HG03460 (cell line): ENCODE results near the gene MAGOH.
"Not testable (repeated sequence)": the region's sequence is repeated elsewhere in the genome, so short reads cannot be mapped to it uniquely, and the experiment has no call there.

Experiments used
- ATAC-seq: cut with Tn5 transposase; IDR thresholded peaks from one replicate; pipeline ENCODE4 v1.9.1; 2021; ENCODE audit not compliant: unreplicated experiment

MAGOH gene

DNA sequence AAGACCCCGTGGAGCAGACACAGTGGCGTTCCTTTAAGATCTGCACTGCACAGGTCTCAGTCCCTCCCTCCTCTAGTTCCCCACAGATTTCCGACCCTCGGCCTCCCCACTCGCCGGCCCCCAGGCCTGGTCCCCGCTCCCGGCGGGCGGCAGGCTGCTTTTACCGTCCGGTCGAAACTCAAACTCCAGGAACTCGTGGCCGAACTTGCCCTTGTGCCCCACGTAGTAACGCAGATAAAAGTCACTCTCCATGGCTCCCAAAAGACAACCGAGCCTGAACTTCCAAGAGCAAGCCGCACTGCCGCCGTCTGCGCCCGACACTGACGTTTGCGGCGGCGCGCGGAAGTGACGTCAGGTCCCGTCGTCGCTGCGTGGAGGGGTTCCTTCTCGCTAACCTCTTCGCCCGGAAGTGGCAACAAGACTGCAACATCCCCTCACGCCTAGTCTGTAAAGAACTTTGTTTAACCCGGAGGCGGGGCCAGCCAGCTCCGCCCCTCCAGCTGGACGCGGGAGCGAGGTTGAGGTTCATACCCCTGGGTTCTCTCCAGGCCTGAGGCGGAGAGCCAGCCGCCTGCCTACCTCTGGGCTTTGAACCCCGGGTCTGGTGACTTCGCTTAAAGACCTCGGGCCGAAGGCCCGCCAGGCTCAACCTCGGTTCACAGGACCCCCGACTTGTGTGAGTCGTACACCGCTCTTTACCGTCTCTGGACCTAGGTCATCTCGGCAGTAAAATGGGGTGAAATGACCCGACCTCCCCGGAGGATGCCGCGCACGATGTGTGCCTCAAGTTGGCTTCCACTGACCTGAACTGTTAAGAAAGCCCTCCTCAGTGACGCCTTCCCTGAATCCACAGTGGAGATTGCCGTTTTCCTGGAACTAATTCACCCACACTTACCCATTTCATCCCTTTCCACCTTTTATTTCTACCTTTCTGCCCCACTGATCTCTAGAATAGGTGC, at the start of gene MAGOH:
MAGOH (minus strand) TSS at position 322 of the 959 bp plus-strand sequence; CDS start at position 252, 70 bp downstream.
- peak; percentile 99 for ATAC-seq

DNA sequence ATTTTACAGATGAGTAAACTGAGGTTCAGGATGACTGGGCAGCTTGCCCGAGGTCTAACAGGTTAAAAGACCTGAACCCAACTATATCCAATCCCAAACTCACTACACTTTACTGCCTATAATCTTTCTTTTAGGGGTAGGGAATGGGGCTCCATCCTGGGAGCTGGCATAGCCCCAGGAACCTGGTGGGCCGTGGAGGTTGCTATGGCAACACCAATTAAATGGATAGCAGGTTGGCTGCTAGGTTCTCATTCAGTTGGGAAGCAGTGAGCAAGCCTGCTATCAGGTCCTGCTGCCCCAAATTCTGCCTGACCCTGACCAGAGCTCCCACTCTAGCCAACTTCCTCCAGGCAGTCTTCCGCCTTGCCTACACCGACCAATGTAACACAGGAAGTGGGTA, 48.6 kb upstream of the MAGOH start:
- ATAC-seq = no peak

DNA sequence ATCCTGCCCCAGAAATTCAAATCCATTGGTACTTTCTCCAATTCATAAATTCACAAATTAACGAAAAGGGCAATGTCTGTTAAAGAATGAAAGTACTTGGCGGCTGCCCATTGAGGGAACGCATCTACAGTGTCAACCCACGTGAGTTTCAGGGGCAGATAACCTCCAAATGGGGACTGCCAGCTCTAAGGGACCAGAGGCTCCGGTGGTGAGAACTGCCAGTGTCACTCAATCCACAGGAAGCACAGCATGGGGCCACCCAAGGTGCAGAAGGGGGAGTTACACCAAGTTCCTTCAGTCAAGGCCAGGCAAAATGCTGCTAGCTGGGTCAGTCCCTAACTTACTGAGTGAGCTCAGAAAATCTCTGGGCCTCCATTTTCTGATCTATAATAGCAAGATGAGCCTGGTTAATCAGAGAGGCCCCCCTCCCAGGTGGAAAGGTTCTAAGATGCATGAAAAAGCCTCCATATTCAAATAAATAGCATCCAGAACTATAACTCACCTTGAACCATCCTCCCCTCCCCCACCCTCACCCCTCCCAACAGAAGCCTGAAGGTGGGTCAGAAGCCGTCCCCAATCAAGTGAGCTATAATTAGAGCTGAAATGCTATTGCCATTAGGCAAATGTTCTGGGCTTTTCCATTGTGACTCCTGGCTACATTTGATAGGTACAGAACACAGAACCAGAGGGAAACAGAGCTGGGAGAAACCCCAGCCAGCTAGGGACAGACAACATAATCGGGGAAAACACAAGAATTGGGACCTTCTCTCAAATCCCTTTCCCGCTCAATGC, 47.8 kb upstream of the MAGOH start:
- no peak for ATAC-seq

DNA sequence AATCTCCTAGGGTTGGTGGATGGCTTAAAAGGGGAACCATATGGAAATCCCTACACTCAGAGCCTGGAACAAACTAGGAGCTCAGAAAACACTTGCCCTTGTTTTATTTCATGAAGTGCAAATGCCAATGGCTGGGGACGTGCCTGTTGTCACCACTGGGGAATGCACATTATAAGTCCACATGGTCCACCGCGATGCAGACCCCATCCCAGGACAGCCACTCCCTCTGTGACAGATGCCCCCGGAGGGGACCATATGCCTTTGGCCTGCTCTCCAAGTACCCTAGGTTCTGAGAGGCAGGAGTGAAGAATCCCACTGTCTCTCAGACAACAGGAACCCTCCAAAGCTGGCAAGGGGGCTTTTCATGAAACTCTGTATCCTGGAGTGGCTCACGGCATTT, 47.2 kb upstream of the MAGOH start:
- no peak for ATAC-seq

DNA sequence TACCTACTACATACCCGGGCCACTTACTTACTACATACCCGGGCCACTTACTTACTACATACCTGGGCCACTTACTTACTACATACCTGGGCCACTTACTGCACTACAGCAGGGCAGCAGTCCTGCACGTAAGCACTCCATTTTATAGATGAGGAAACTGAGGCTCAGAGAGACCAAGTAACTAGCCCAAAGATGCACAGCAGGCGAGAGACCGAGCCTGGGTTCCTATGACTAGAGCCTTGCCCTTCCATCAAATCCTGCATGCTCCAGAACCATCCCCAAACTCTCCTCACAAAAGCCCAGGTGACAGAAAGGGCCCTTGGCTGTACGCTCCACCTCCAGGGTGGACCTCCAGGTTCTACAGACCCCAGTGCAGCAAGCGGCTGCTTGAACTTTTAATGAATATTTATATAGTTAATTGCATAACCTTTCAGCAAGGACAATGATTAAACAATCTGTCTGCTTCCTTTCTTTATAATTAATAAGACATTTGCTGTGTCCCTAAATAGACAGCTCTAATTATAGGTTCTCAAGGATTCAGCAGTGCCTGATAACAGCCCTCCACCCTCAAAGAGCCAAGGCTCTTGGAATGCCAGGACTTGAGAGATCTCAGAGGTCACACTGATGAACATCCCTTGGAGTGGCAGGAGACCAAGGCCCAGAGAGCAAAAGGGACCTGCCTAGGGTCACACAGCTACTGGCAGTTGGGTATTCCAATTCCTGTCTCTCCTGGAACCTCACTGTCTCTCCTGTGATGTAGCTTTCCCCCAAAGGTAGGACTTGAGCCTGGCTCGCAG, 46.1 kb upstream of the MAGOH start:
- no peak for ATAC-seq

DNA sequence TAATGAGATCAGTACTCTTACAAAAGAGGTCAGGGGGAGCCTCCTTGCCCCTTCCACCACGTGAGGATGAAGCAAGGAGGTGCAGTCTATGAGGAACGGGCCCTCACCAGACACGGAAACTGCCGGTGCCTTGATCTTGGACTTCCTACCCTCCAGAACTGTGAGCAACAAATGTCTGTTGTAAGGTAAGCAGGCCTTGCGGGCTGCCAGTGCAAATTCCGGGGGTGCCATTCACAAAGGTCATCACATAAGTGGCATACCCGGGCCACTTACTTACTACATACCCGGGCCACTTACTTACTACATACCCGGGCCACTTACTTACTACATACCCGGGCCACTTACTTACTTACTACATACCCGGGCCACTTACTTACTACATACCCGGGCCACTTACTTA, 44.8 kb upstream of the MAGOH start:
- not testable (repeated sequence) for ATAC-seq

DNA sequence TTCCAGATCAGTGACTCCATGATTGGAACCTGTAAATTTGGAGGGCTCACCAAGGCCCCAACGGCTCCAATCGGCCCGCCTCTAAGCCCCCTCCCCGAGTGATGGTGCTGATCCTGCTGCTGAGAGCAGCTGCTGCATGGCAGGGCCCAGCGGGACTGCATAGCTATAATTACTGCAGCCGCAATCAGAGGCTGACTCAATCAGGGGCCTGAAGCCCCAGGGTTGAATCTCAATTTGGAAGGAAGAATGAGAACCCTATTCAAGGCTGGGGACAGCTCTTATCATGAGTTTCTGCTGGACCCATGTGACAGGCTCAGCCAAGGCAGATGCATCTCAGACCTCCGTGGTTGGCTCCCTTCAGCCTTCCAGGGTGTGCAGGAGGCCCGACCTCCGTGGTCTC, 42.8 kb upstream of the MAGOH start:
- no peak for ATAC-seq

DNA sequence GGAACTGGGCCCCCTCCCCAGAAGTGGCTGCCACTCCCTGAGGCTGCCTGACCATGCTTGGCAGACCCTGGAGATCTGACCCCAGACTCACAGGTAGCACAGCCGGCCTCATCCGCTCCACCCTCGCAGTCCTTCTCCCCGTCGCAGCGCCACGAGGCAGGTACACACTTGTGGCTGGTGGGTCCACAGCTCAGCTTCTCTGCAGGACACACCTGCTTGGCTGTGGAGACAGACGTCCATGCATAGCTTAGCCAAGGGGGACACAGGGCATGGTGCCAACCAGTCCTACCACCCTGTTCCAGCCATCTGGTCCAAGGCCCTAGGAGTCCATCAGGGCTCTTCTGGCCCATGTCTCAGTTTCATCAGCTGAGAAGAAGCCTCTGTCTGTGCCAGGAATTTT, 42.2 kb upstream of the MAGOH start:
- no peak for ATAC-seq

DNA sequence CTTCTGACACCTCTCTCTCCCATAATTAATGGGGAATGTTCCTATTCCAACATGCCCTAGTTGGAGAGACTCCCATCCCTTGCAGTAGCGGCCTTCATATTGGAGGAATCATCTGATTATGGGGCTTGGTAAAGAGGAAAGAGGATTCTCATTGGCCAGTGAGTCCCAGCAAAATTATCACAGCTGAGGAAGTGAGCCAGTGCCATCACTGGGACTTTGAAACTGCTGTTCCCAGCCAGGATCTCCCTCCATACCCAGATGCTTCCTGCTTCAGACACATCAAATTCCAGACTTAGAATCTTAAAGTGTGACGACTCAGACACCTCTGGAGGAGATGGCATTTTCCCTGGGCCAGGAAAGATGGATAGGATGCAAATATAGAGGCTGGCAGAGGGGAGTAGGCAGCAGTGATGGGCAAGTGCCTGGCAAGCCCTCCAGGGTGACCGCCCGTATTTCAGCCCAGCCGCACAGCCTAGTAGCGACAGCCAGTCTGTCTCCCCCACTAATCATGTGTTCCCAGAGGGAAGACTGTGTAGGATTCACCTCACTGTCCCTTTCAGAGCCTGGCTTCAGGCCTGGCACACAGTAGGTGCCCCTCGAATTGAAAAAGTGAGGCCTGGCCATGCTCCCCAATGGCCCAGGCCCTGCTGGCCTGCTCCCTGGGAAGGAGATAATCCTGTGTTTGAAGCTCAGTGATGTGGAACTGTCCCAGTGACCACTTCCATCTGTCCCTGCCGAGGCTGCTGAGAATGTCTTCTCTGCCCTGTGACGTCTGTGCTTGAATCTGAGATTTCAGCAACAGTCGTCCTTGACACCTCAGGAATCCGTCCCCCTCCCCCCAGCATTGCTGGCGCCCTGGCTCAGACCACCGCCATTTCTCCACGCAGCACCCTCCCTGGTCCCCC, 41.2 kb upstream of the MAGOH start:
- no peak for ATAC-seq

DNA sequence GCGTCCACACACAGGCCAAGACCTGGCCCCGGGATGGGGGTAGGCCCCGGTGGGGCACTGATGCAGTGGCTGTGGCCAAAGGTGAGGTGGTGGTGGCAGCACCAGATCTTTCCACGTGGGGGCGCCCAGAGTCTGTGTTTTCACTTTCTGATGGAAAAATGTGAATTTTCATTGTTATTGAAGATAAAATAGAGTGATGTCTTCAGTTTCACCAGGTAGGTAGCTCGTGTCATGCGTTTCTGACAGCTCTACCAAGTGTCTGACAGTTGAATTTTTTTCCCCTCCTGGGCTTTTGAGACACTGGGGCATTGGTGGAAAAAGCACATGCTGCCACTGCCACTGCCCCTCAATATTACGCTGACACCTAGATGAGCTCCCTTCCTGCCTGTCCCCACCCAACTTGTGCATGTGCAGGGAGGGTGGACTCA, 40.0 kb upstream of the MAGOH start:
- ATAC-seq = no peak

DNA sequence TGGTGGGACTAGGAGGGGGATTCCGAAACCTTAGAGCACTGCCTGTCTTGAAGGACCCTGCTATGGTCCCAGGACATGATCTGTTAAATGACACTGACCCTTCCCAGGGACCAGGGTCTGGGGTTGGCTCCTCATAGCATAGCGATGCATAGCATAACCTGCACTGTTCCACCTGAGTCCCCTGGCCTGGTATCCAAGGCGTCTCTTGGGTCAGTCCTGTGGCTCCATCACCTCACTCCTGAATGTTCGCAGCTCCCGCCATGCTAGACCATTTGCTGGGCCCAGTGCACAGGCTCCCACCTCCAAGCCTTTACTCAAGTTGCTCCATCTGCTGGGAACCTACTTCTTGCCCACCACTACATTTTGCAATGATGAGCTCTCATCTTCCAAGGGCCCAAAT, 39.0 kb upstream of the MAGOH start:
- ATAC-seq = no peak

DNA sequence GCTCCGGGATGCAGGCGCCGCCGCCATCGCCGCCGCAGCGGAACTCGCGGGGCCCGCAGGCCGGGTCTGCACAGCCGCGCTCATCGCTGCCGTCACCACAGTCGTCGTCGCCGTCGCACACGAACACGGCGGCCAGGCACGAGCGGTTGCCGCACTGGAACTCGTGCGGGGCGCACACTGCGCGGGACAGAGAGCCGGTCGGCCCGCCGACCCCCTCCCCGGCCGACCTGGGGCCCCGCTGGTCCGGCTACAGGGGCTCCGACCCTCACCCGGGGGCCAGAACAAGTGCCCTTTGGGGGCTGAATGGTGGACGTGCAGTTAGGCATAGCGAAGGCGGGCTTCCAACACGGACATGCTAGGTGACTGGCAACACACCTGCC, 38.6 kb upstream of the MAGOH start:
- no peak for ATAC-seq

DNA sequence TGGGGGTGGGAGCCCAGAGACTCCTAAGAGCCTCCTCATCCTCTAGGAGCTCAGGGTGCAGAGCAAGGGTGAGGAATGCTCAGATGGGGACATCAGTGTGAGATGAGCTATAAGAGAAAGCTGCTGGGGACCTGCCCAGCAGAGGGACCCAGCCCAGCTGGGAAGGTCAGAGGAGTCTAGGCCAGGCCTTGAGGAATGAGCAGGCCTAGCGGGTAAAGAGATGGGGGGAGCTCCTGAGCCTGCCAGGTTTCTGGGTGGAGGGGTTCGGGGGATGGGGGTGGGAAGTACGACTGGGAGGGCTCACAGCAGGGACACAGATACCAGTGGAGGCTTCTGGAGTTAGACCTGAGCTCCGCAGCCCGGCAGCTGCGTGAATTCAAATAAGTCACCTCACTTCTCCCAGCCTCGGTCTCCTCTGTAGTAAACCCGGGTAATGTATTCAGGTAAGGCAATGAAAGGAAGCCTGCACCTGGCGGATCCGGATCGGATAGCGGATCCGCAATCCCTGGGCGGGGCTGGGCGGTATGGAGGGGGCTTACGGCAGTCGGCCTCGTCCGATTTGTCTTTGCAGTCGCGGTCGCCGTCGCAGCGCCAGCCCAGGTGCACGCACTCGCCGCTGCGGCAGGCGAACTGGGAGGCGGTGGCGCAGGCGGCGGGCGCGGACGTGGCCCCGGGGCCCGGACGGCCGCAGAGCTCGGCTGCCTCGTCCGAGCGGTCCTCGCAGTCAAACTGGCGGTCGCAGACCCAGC, 38.0 kb upstream of the MAGOH start:
- ATAC-seq = no peak

DNA sequence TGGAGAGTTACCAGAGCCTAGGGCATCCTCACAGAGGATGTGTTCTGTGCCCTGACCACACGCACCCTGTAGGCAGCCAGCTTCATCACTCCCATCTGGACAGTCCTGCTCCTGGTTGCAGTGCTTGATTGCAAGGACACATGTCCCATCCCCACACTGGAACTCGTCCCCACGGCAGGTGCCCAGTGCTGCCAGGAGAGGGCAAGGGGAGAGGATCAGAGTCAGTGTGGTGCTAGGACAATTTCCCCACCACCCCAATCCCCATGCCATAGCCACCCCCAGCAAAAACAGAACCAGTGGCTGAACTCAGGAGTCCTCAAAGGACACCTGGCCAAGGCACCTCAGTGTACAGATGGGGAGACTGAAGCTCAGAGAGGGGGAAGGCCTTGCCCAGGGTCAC, 37.2 kb upstream of the MAGOH start:
- ATAC-seq = no peak

DNA sequence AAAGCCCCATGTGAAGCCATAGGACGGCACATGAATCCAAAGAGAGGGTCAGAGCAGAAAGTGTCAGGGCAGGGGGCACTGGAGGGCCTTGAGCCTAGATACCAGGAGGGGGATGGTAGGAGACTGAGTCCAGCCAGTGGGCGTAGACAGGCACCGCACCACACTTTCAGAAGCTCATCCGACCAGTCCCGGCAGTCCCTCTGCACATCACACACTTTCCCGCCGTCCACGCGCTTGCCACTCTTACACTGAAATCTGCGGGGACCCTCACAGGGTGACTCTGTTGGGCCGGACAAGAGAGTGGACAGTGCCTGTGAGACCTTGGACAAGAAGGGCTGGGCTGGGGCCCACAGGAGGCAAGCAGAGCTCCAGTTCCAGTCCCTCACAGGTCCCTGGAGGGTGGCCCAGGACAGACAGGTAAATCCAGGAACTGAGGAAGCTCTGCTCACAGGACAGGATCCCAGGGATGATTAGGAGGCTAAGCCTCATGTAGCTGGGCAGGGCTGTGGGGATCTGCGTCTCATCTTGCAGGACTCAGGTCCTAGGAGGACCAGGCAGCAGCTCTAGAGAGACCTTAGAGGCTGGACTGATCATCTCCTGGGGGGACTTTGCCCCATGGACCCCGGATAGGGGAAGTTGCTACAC, 36.3 kb upstream of the MAGOH start:
- no peak for ATAC-seq

DNA sequence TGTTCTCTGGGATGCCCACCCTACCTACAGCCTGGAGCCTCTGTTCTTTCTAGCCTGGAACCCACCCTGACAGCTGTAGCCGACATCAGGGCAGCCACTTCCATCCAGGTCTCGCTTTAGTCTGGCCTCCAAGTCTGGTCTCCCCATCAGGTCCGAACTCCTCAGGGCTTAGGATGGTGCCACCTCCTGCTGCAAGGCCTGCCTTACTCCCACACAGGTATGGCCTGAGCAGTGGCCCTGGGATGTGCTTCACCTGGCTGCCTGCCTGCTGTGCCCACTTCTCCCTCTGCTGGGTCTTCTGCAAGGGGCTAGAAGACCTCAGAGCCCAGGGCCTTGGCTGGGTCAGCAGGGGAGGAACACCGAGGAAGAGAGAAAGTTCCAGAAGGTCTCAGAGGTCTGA, 35.7 kb upstream of the MAGOH start:
- no peak for ATAC-seq

DNA sequence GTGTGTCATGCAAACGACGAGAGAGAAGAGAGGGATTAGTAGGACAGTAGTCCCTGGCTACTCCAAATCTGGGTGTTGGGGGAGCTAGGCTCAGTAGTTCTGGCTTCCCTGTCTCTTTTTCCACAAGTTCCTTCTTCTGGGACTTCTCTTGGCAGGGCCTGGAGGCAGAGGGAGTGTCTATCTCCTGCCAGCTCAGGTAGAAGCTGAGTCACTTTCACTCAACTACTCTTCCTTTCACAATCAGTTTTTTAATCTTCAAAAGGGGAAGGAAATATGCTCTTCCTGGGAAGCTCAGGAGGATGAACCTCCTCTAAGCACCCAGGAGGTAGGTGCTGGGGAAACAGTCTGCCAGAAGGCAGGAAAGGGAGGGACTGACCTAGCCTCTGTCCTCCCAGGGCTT, 35.2 kb upstream of the MAGOH start:
- no peak for ATAC-seq

DNA sequence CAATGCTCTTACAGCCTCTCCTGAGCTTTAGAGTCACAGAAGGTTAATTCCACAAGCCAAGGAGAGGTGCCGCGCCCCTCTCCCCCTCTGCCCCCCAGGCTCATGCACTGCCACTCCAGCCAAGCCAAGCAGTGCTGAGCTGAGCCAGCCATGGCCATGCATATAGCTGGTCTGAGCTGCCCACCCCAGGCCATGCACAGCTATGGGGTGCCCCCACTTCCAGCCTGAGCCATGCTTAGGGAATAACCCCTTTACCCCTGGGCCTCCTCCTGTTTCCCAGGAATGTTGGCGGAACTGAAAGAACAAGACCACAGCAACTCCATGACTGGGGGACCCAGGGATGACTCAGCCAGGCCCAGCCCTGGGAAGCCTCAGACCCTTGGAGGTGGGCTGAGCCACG, 34.0 kb upstream of the MAGOH start:
- ATAC-seq = no peak

DNA sequence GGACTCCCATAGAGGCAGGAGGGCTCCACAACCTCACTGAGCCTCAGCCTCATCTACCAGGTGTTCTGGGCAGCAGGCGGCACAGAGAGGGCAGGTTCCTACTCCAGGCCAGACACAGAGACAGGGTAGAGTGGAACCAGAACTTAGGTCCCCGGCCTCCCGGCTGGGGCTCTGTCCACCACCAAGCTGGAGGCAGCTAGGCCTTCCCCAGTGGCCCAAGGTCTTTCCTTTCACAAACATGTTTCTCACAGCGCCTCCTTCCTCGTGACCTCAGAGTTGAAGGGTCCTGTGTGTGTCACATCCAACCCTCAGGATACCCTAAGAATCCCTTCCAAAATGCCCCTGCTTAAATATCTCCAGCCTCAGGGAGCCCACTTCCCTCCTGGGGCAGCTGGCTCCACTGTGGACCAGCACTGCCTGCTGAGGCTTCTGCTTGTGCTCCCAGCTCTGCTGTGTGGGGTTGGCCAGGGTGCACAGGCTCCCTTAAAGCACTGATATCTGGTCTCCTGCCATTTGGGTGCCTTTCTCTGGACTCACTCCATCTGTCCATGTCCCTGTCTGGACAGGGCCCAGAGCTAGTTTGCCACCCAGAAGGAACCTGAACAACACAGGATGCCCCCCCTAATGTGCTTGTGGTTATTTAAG, 33.2 kb upstream of the MAGOH start:
- ATAC-seq = no peak
